ENCODE results near the gene SND1.

DNA sequence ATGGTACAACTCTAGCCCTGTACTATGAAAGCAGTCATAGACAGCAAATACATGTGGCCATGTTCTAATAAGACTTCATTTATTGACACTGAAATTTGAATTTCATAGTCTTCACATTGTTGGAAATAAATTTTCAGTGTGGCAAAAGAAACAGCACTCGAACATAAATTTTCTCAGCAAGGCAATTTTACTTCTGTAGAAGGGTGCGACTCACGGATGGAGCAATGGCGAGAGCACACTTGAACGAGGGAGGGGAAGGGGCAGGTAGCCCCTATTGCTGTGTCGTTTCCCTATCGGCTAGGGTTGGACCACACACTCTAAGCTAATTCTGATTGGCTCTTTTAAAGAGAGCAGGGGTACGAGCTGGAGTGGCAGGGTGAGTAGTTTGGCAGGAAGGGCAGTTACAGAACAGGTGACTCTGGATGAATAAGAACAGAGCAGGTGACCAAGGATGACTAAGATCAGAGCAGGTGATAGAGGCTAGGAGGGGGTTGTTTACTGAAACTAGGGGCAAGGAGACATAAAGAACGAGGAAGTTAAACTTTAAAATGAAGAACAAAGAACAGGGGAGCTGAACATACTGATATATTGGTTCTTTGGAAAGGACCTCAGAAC, 327.2 kb downstream of the SND1 start:
- TF ChIP-seq, protein P1, sequence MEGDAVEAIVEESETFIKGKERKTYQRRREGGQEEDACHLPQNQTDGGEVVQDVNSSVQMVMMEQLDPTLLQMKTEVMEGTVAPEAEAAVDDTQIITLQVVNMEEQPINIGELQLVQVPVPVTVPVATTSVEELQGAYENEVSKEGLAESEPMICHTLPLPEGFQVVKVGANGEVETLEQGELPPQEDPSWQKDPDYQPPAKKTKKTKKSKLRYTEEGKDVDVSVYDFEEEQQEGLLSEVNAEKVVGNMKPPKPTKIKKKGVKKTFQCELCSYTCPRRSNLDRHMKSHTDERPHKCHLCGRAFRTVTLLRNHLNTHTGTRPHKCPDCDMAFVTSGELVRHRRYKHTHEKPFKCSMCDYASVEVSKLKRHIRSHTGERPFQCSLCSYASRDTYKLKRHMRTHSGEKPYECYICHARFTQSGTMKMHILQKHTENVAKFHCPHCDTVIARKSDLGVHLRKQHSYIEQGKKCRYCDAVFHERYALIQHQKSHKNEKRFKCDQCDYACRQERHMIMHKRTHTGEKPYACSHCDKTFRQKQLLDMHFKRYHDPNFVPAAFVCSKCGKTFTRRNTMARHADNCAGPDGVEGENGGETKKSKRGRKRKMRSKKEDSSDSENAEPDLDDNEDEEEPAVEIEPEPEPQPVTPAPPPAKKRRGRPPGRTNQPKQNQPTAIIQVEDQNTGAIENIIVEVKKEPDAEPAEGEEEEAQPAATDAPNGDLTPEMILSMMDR (IDR thresholded peaks at IDR 0.05; ENCODE audit: low read length): no peak
- TF ChIP-seq EZH2 (IDR thresholded peaks at IDR 0.05; ENCODE audit: borderline replicate concordance, low read length): no peak

Data from OCI-LY1 (cell line).